Endothelial cell of umbilical vein (primary cell): ENCODE data around the gene CYP4F3. TPM values are rescaled to one million over a fixed set of nuclear protein-coding genes. Genes with fewer than 3 reads are reported as not detected.

Experiments used
- BruUV-seq: library from RNA; stranded (reverse); fragments of 400-500 nt; replicated peaks from 2 replicates; lab custom pipeline; 2021; lab: Mats Ljungman, UMichigan
- CTCF ChIA-PET: fragments of 300-600, 350-600 bp; sonication (Branson Sonifier 250); formaldehyde crosslinking; loops from one replicate; lab custom pipeline; 2021; ENCODE audit warnings: antibody characterized with exemption, inconsistent platforms; lab: Charles Lee
- POLR2A ChIA-PET: fragments of 300-600, 350-600 bp; sonication (Branson Sonifier 250); formaldehyde crosslinking; loops from one replicate; lab custom pipeline; 2021; ENCODE audit warnings: antibody characterized with exemption, inconsistent platforms; lab: Charles Lee
- DNase-seq: peaks from one replicate; pipeline ENCODE4 v3.0.0-alpha.2; 2011; ENCODE audit warnings: low read depth, low spot score
- FAIRE-seq: peaks from 2 replicates; lab custom pipeline; 2011; peaks lifted over from hg19 to GRCh38; lab: Jason Lieb, UNC
- H2AFZ ChIP-seq: 2 replicates; pipeline ENCODE4 v1.6.0; 2012; ENCODE audit warnings: low read depth, low read length, control low read depth, inconsistent platforms
- H3K27ac ChIP-seq: 2 replicates; pipeline ENCODE4 v1.5.1; 2011; ENCODE audit warnings: low read depth, mild to moderate bottlenecking, control low read depth, low read length, moderate library complexity; ENCODE audit not compliant: insufficient read depth
- H3K27me3 ChIP-seq, 2 experiments: 2 replicates each; pipeline versions ENCODE4 v1.6.0 to v1.6.1; 2011; ENCODE audit warnings: low read length in 2 of 2, mixed read lengths in 1 of 2; ENCODE audit not compliant: control insufficient read depth in 2 of 2, insufficient read depth in 2 of 2
- H3K36me3 ChIP-seq, 2 experiments: 2 replicates in 1 of 2; 3 replicates in 1 of 2; pipeline ENCODE4 v1.5.1; 2011; ENCODE audit warnings: low read length in 2 of 2, mild to moderate bottlenecking in 1 of 2, moderate library complexity in 1 of 2; ENCODE audit not compliant: control insufficient read depth in 2 of 2, insufficient read depth in 2 of 2; ENCODE audit errors: extremely low read depth in 1 of 2
- H3K4me1 ChIP-seq: 3 replicates; pipeline ENCODE4 v1.5.1; 2011; ENCODE audit warnings: mild to moderate bottlenecking, low read length; ENCODE audit not compliant: control insufficient read depth, insufficient read depth; ENCODE audit errors: extremely low read depth
- H3K4me2 ChIP-seq: 2 replicates; pipeline ENCODE4 v1.6.1; 2011; ENCODE audit warnings: low read length, control low read depth, mixed read lengths; ENCODE audit not compliant: insufficient read depth
- H3K4me3 ChIP-seq, 3 experiments: fragments of 200-600 bp in 1 of 3; sonication (generic), shearing (Covaris generic) in 1 of 3; replicated peaks in 1 of 3; 2 replicates each; pipeline ENCODE4 v1.5.1; 2011 to 2016; ENCODE audit warnings: control low read depth in 3 of 3, low read length in 3 of 3, mild to moderate bottlenecking in 2 of 3, inconsistent platforms in 1 of 3, low read depth in 1 of 3, moderate library complexity in 1 of 3; ENCODE audit not compliant: insufficient read depth in 1 of 3
- H3K79me2 ChIP-seq: 2 replicates; pipeline ENCODE4 v1.6.0; 2012; ENCODE audit warnings: low read length, inconsistent platforms; ENCODE audit not compliant: control insufficient read depth, insufficient read depth
- H3K9ac ChIP-seq: replicated peaks from 2 replicates; pipeline ENCODE3; 2011; ENCODE audit warnings: low read length, control low read depth; ENCODE audit not compliant: insufficient read depth; ENCODE audit errors: extremely low read depth
- H3K9me1 ChIP-seq: replicated peaks from 3 replicates; pipeline ENCODE4 v1.6.0; 2011; ENCODE audit warnings: mild to moderate bottlenecking, low read length; ENCODE audit not compliant: control insufficient read depth, insufficient read depth; ENCODE audit errors: extremely low read depth
- H3K9me3 ChIP-seq: replicated peaks from 2 replicates; pipeline ENCODE4 v1.5.1; 2012; ENCODE audit warnings: low read length, inconsistent platforms; ENCODE audit not compliant: control insufficient read depth, insufficient read depth
- H4K20me1 ChIP-seq: replicated peaks from 2 replicates; pipeline ENCODE3; 2011; ENCODE audit warnings: mild to moderate bottlenecking, low read length; ENCODE audit not compliant: control insufficient read depth, insufficient read depth; ENCODE audit errors: extremely low read depth
- CTCF ChIP-seq, 2 donors: IDR thresholded peaks; 1 replicate in 1 of 2; 2 replicates in 1 of 2; pipeline ENCODE4 v1.5.1; 2011; ENCODE audit warnings: low read length in 2 of 2, mild to moderate bottlenecking in 2 of 2, moderate library complexity in 2 of 2, control low read depth in 1 of 2, inconsistent platforms in 1 of 2, low read depth in 1 of 2; ENCODE audit not compliant: insufficient read depth in 1 of 2; ENCODE audit errors: extremely low read depth in 1 of 2
- EZH2 ChIP-seq: IDR thresholded peaks from 2 replicates; pipeline ENCODE4 v1.6.1; 2012; ENCODE audit warnings: borderline replicate concordance, low read depth, mild to moderate bottlenecking, moderate library complexity, low read length, inconsistent platforms; ENCODE audit not compliant: severe bottlenecking
- FOS ChIP-seq: IDR thresholded peaks from 2 replicates; pipeline ENCODE4 v1.6.1; 2011; ENCODE audit warnings: mild to moderate bottlenecking, low read length, moderate library complexity, borderline replicate concordance; ENCODE audit not compliant: insufficient read depth
- GATA2 ChIP-seq: IDR thresholded peaks from 2 replicates; pipeline ENCODE4 v1.7.0; 2011; ENCODE audit warnings: low read depth, mild to moderate bottlenecking, moderate library complexity, mixed read lengths, low read length; ENCODE audit not compliant: insufficient read length, insufficient read depth
- JUN ChIP-seq: IDR thresholded peaks from 2 replicates; pipeline ENCODE4 v1.6.1; 2011; ENCODE audit warnings: borderline replicate concordance, low read depth; ENCODE audit not compliant: insufficient read length, insufficient read depth
- MAX ChIP-seq: IDR thresholded peaks from 2 replicates; pipeline ENCODE4 v1.6.1; 2011; ENCODE audit not compliant: insufficient read depth, insufficient read length
- MYC ChIP-seq: IDR thresholded peaks from one replicate; pipeline ENCODE4 v1.6.1; 2011; ENCODE audit warnings: mild to moderate bottlenecking, low read depth, low read length
- POLR2A ChIP-seq: IDR thresholded peaks from 2 replicates; pipeline ENCODE4 v1.6.1; 2012; ENCODE audit warnings: low read depth, mild to moderate bottlenecking, control low read depth, low read length
- POLR2AphosphoS5 ChIP-seq: IDR thresholded peaks from 2 replicates; pipeline ENCODE4 v1.6.1; 2012; ENCODE audit warnings: low read depth, mild to moderate bottlenecking, control low read depth, low read length, moderate library complexity; ENCODE audit not compliant: insufficient read depth
- dilution Hi-C: fragments of 300-500 bp; cut with MboI; formaldehyde crosslinking; loops from one replicate; pipeline ENCODE4 v1.15.0; 2019; ENCODE audit warnings: low sequenced_read_pairs; ENCODE audit not compliant: extremely low pct_ligation_motif_present
- intact Hi-C: fragments of 100-400 bp; cut with micrococcal nuclease; formaldehyde crosslinking; loops from one replicate; pipeline ENCODE4 v1.10.0; 2022
- polyA plus RNA-seq, 4 experiments: library from polyadenylated mRNA; depleted of rRNA in 3 of 4; stranded (reverse) in 3 of 4; unstranded in 1 of 4; fragments of >200 nt; gene quantifications; 2 replicates each; pipeline versions ENCODE4 v1.2.1 to v1.2.3, GENCODE V29; 2011 to 2012; ENCODE audit warnings: missing spikeins in 1 of 4
- total RNA-seq: library from RNA; stranded (reverse); gene quantifications from 2 replicates; pipeline ENCODE4 v1.2.3, GENCODE V29; 2021

The CYP4F3 gene
- total and polyA plus RNA-seq, 2 donors (not counting 3 experiments of a cell fraction or from before 2014, with no cell fraction given) = not detected

GRCh38 chr19:15643387-15643786 lies 2.7 kb downstream of the CYP4F3 start:
- Histone ChIP-seq H3K27me3 (no peaks in the 10 kb centered on the region), H3K4me1 (no peaks in the 10 kb centered on the region), H3K4me2 (no peak overlapping the region), H3K36me3 (no peaks in the 10 kb centered on the region), H3K79me2 (no peaks in the 10 kb centered on the region), H3K4me3 (no peak overlapping the region), H3K9me1 (no peaks in the 10 kb centered on the region), H2AFZ (no peak overlapping the region), H3K9ac (no peak overlapping the region), H3K27ac (no peak overlapping the region), H4K20me1 (no peaks in the 10 kb centered on the region), H3K9me3 (no peaks in the 10 kb centered on the region)
- no TSS peak for BruUV-seq
- ChIA-PET POLR2A (no interaction called here), CTCF (no interaction called here)
- dilution Hi-C loops = no loop called here
- intact Hi-C loops = no loop called here
- FAIRE-seq (no peak), DNase-seq (no peak)
- no peak for TF ChIP-seq POLR2A
- TF ChIP-seq GATA2 = no peak
- TF ChIP-seq MAX = no peak
- no peak for TF ChIP-seq MYC
- TF ChIP-seq EZH2 = no peak

GRCh38 chr19:15644066-15644741 lies 3.5 kb downstream of the CYP4F3 start:
- H3K9ac ChIP-seq = no peak overlapping the region
- H3K9me3 ChIP-seq = no peaks in the 10 kb centered on the region
- BruUV-seq = no TSS peak
- DNase-seq (no peak), FAIRE-seq (no peak)
- H3K4me2 ChIP-seq = no peak overlapping the region
- no peak overlapping the region for H3K4me3 ChIP-seq
- H3K27me3 ChIP-seq = no peaks in the 10 kb centered on the region
- no peak overlapping the region for H3K27ac ChIP-seq
- no peaks in the 10 kb centered on the region for H3K9me1 ChIP-seq
- H3K4me1 ChIP-seq = no peaks in the 10 kb centered on the region
- no peak for TF ChIP-seq JUN
- TF ChIP-seq MYC = no peak
- no peak for TF ChIP-seq POLR2A
- no peak for TF ChIP-seq MAX
- no peak for TF ChIP-seq FOS
- TF ChIP-seq GATA2 = no peak
- no peak for TF ChIP-seq CTCF (IDR thresholded peaks at IDR 0.05; ENCODE audit: extremely low read depth in 1 of 2, insufficient read depth in 1 of 2, low read depth in 1 of 2, low read length in 2 of 2)
- TF ChIP-seq POLR2AphosphoS5 = no peak
- no peak for TF ChIP-seq EZH2
- POLR2A ChIA-PET = no interaction called here
- no peak overlapping the region for H2AFZ ChIP-seq
- H3K79me2 ChIP-seq = no peaks in the 10 kb centered on the region
- intact Hi-C loops = no loop called here
- dilution Hi-C loops = no loop called here
- H4K20me1 ChIP-seq = no peaks in the 10 kb centered on the region
- H3K36me3 ChIP-seq = no peaks in the 10 kb centered on the region
- CTCF ChIA-PET = no interaction called here
